ENCODE data around the gene RTTN. TPM values are rescaled to one million over a fixed set of nuclear protein-coding genes. Genes with fewer than 3 reads are reported as not detected.

RTTN gene
- total RNA-seq, 4 donors from 2014 or later = 5.2 to 27.9 (median 10.5) TPM

GRCh38 chr18:70197844-70198243 is 7.6 kb downstream of the RTTN start:
- Histone ChIP-seq H3K4me1 (no peaks in the 10 kb centered on the region), H3K4me3 (no peak overlapping the region), H3K36me3 (peaks cover 5 to 77% of the 10 kb centered on the region in 2 donors), H3K27ac (no peak overlapping the region), H3K27me3 (no peaks in the 10 kb centered on the region), H3K9me3 (no peaks in the 10 kb centered on the region)
- WGBS, 2 donors (ENCODE audit: low coverage in 1 of 2) = 33 to 38% methylated on average over 3 of the region's 3 CpGs
- no peak for ATAC-seq
- no peak for TF ChIP-seq CTCF (IDR thresholded peaks at IDR 0.05)
- TF ChIP-seq POLR2A (IDR thresholded peaks at IDR 0.05) = no peak
- no peak for TF ChIP-seq POLR2AphosphoS5 (IDR thresholded peaks at IDR 0.05)
- no peak for TF ChIP-seq EP300 (IDR thresholded peaks at IDR 0.05)

GRCh38 chr18:70197026-70197425 is 8.5 kb downstream of the RTTN start:
- no peak for ATAC-seq

GRCh38 chr18:70195852-70196434 is 9.5 kb downstream of the RTTN start:
- Histone ChIP-seq H3K4me3 (no peak overlapping the region), H3K36me3 (peaks cover 5 to 93% of the 10 kb centered on the region in 2 donors), H3K27me3 (no peaks in the 10 kb centered on the region), H3K27ac (no peak overlapping the region), H3K9me3 (no peaks in the 10 kb centered on the region), H3K4me1 (no peaks in the 10 kb centered on the region)
- TF ChIP-seq CTCF (IDR thresholded peaks at IDR 0.05) = peak; percentile 66 to 78 (median 70)
- no peak for TF ChIP-seq POLR2AphosphoS5 (IDR thresholded peaks at IDR 0.05)
- ATAC-seq = no peak
- 40 to 52% methylated on average over 3 to 5 of the region's 5 CpGs for WGBS, 2 donors (ENCODE audit: low coverage in 1 of 2)

More at GRCh38 chr18:70197026-70197425, 8.5 kb downstream of the RTTN start:
- Histone ChIP-seq H3K36me3 (peaks cover 5 to 85% of the 10 kb centered on the region in 2 donors), H3K4me3 (no peak overlapping the region), H3K4me1 (no peaks in the 10 kb centered on the region), H3K9me3 (no peaks in the 10 kb centered on the region), H3K27ac (no peak overlapping the region), H3K27me3 (no peaks in the 10 kb centered on the region)
- TF ChIP-seq EP300 (IDR thresholded peaks at IDR 0.05) (no peak), POLR2AphosphoS5 (IDR thresholded peaks at IDR 0.05) (no peak), POLR2A (IDR thresholded peaks at IDR 0.05) (no peak), CTCF (IDR thresholded peaks at IDR 0.05) (no peak)
- WGBS, 2 donors (ENCODE audit: low coverage in 1 of 2) = 82 to 86% methylated on average over 6 of the region's 6 CpGs

- TF ChIP-seq POLR2A (IDR thresholded peaks at IDR 0.05) (no peak), POLR2AphosphoS5 (IDR thresholded peaks at IDR 0.05) (no peak), CTCF (IDR thresholded peaks at IDR 0.05) (no peak), EP300 (IDR thresholded peaks at IDR 0.05) (no peak)
- 80 to 84% methylated on average over 3 of the region's 3 CpGs for WGBS, 2 donors (ENCODE audit: low coverage in 1 of 2)
- H3K4me3 ChIP-seq = no peak overlapping the region
- no peak overlapping the region for H3K27ac ChIP-seq
- peaks cover 5 to 93% of the 10 kb centered on the region in 2 donors for H3K36me3 ChIP-seq
- H3K4me1 ChIP-seq = no peaks in the 10 kb centered on the region
- H3K9me3 ChIP-seq = no peaks in the 10 kb centered on the region
- no peaks in the 10 kb centered on the region for H3K27me3 ChIP-seq
- ATAC-seq = no peak
These were observed 10.4 kb downstream of the RTTN start for GRCh38 chr18:70195014-70195614.

Measured in gastroesophageal sphincter (tissue), 4 donors.